Measurements from ENCODE around the gene ABHD4.
"Not testable (repeated sequence)": the region's sequence is repeated elsewhere in the genome, so short reads cannot be mapped to it uniquely, and the experiment has no call there.

Gene ABHD4, protein sequence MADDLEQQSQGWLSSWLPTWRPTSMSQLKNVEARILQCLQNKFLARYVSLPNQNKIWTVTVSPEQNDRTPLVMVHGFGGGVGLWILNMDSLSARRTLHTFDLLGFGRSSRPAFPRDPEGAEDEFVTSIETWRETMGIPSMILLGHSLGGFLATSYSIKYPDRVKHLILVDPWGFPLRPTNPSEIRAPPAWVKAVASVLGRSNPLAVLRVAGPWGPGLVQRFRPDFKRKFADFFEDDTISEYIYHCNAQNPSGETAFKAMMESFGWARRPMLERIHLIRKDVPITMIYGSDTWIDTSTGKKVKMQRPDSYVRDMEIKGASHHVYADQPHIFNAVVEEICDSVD

DNA sequence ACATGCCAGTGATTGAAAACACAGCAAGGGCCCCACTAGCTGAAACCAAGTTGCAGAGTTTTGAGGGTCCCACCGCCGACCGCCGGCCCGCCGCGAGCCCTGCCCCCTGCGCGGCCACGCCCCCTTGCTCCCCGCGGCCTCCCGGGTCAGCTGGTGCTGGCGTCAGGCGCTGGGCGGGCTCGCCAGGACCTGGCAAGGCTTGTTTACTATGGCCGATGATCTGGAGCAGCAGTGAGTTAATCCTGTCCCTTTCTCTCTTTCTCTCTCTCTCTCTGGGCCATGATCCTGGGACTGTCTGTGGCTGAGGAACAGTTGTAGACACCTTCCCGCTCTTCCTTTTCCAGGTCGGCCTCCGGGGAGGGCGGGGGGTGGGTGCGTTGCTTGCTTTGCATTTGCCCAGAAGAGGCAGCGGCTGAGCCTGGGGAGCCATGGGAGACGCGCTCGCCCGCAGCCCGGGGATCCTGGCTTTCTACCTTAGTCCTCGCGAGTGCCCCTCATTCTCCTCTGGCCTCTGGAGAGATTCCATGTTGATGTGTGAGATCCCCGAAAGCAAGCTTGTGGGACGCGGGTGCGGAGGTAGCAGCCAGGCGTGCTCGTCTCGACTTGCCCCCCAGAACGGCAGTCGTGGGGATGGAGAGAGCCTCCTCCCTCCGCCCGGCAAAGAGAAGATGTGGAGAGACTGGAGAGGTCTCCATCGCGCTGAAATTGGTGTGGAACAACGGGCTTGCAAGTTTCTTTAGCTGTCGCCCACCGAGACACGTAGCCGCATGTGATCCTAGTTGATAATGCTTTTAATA, at the start of gene ABHD4:
ABHD4 (plus strand) TSS at position 202 of the 797 bp plus-strand sequence; CDS start at position 209, 7 bp downstream.
- DNase-seq, result peak; percentile 77

- no peak for DNase-seq
Observed at GRCh38 chr14:22549324-22549962, 48.7 kb upstream of the ABHD4 start.

DNA sequence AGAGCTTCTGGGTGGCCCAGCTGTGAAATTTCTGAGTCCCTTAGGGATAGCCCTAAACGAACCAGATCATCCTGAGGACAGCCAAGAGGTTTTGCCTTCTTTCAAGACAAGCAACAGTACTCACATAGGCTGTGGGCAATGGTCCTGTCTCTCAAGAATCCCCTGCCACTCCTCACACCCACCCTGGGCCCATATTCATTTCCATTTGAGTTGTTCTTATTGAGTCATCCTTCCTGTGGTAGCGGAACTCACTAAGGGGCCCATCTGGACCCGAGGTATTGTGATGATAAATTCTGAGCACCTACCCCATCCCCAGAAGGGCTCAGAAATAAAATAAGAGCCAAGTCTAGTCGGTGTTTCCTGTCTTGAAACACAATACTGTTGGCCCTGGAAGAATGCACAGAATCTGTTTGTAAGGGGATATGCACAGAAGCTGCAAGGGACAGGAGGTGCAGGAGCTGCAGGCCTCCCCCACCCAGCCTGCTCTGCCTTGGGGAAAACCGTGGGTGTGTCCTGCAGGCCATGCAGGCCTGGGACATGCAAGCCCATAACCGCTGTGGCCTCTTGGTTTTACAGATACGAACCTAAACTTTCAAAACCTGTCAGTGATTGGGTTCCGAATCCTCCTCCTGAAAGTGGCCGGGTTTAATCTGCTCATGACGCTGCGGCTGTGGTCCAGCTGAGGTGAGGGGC, 48.0 kb upstream of the ABHD4 start:
- no peak for DNase-seq

- no peak for DNase-seq
Observed at GRCh38 chr14:22551605-22551997, 46.5 kb upstream of the ABHD4 start.

DNA sequence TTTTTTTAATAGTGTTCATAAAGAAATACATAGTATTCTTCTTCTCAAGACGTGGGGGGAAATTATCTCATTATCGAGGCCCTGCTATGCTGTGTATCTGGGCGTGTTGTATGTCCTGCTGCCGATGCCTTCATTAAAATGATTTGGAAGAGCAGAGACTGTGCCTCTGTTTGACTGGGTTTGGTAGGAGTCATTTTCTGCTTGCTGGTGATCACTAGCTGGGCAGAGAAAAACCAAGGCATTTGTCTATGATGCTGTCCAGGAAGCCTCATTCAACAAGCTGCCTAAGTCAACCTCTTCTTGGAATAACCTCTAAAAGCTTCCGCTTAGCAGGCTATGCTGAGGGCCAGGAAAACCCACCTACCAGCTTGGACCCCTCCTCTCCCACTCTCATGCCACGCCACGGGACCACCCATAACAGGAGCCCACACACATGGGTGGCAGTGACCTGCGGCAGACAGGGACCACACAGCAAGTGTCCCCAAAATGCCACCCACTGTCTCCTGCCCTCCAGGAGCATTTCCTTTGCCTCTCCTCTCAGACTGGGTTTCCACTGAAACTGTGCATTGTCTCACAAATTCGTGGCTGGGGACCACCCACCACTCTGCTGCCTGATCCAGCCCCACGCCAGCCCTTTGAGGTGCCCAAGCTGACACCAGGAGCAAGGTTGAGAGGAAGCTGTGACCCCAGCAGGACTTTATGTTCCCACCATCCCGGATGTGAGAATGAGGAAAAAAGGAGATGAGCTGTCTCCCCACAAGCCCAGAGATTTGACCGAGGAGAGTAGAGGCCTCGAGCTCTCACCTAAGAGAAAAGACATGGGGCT, 45.9 kb upstream of the ABHD4 start:
- DNase-seq, result no peak

GRCh38 chr14:22552827-22553076, 45.3 kb upstream of the ABHD4 start:
- no peak for DNase-seq

GRCh38 chr14:22553445-22553844, 44.7 kb upstream of the ABHD4 start:
- DNase-seq, result no peak

- DNase-seq, result not testable (repeated sequence)
Observed at GRCh38 chr14:22553861-22554497, 44.1 kb upstream of the ABHD4 start.

GRCh38 chr14:22554498-22555383, 43.4 kb upstream of the ABHD4 start:
- peak; percentile 49 for DNase-seq

DNA sequence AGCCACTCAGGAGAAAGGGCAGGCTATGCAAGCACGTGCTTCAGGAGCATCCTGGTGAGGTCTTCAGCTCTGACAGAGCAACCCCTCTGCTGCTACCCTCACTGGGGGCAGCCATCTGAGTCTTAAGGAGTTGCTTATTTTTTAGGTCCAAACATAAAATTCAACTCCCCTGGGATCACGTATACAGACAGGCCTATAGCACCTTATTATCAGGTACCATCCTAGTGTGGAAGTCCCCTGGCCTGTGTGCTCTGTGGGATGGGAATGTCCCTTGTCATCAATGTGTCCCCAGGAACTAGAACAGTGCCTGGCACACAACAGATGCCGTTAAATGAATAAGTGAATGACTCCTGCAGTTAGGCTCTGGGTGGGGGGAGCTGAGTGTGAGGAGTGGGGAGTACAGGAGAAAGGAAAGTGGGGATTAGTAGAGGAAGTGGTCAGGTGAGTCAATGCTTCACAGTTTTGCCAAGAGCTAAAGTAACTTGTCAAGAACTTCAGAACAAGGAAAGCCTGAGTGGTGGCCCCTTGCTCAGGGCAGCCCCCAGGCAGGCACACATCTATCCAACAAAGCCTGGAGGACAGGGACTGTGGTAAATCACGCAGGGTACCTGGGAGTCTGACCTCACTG, 42.6 kb upstream of the ABHD4 start:
- peak; percentile 66 for DNase-seq

GRCh38 chr14:22556021-22556989, 41.8 kb upstream of the ABHD4 start:
- peak; percentile 93 for DNase-seq

DNA sequence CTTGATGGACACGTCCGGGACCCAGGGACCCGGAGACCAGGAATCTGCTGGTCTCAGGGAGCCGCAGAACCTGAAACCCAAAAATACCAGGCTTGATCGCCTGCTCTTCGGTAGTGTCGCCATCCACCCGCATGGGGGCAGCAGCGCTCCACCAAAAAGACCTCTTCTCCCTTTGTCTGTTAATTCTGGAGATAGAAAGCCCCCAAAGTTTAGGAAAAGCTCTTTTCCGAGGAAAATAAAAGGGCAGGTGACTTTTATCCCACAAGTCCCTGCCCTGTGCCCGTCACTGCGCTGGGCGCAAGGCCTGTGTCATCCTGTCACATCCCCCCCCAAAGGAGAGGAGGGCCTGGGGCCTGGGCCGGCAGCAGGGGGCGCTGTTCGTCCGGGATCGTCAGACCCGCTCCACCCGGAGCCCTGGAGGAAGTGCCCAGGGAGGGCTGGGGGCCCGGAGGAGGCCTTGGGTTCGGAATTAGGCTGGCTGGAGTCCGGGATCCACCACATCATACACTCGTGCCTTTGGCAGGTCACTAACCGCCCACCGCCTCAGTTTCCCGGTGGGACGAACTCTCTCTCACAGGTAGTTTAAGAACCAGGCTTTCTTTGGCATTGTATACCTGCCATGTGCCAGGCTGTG, 41.0 kb upstream of the ABHD4 start:
- DNase-seq, result peak; percentile 95

DNA sequence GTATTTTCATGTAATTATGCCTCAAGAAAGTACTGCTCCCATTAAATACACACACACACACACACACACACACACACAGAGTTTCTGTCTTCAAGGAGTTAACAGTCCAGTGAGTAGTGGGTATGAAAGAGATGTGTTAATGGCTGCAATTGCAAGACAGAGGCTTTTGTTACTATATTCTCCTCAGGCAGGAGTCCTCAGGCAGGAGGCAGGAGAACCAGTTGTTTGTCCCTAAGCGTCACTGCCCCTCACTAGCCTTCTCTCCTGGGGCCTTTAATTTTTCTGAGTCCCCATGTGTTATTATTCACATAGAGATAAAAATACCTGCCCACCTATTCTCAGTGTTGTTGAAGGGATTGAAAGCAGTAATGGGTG, 40.3 kb upstream of the ABHD4 start:
- no peak for DNase-seq

- peak; percentile 80 for DNase-seq
Observed at GRCh38 chr14:22558221-22558913, 39.7 kb upstream of the ABHD4 start.

GRCh38 chr14:22559041-22559440, 39.1 kb upstream of the ABHD4 start:
- no peak for DNase-seq

DNA sequence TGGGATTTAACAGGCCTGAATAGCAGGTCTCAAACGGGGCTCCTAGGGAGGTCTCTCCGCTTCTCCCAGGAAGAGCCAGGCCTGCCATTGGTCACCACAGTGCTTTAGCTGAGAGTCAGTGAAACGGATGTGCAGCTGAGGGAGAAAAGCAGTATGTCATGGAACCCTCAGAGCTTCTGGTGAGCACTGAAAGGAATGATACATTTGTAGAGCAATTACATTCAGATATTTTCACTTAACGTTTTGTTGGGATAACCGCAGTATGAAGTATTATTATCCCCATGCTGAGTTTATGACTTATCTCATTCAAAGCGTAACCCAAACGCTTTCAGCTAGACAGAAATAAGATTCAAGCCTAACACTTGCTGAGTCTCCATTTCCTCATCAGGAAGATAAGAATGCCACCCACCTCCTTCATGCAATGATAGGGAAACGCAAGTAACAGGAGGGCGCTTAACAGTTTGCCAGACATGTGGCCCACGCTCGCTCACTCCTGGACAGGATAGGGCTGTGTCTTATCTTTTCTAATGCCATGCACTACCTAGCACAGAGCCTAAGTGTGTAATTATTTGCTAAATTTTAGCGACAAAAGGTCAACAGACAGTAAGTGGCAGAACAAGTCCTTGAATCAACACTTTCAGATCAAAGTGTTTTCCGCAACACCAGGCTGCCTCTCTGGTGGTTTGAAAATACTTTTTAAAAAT, 37.3 kb upstream of the ABHD4 start:
- DNase-seq, result no peak

DNA sequence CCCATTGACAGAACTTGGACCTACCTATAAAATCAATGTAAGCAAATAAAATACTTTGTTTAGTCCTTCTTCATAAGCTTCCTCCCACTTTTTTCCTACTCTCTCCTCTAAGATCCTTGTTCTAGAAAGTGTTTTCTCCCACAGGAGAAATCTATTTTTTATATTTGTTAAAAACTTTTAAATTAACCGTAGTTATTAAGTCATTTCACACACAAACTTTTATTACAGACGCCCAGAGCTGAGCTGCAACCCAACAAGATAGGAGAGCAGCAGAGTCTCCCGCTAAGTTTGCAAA, 36.8 kb upstream of the ABHD4 start:
- DNase-seq, result no peak

Data from activated CD4-positive, CD25-positive, alpha-beta regulatory T cell treated with anti-CD3 and anti-CD28 coated beads, Interleukin-2, amount 50 U/mL, for 72 hours (primary cell).